Esophagus muscularis mucosa (tissue), 4 donors: ENCODE measurements around the gene PPAT.

Experiments used
- CTCF ChIP-seq, 3 experiments: fragments of 200-600 bp in 2 of 3; fragments of 450-650 bp in 1 of 3; sonication (generic) in 2 of 3; IDR thresholded peaks; one replicate each; pipeline ENCODE4 v1.5.1; 2017 to 2019; ENCODE audit warnings: antibody characterized with exemption in 3 of 3, mild to moderate bottlenecking in 2 of 3, moderate library complexity in 1 of 3
- EP300 ChIP-seq: sonication (generic); formaldehyde crosslinking; IDR thresholded peaks from one replicate; pipeline ENCODE4 v1.6.1; 2017; ENCODE audit warnings: antibody characterized with exemption
- POLR2A ChIP-seq: fragments of 450-650 bp; IDR thresholded peaks from one replicate; pipeline ENCODE4 v1.6.1; 2017; ENCODE audit warnings: antibody characterized with exemption, moderate library complexity, mild to moderate bottlenecking, low read depth
- POLR2AphosphoS5 ChIP-seq, 2 donors: sonication (generic); formaldehyde crosslinking; IDR thresholded peaks; one replicate each; pipeline ENCODE4 v1.6.1; 2017; ENCODE audit warnings: antibody characterized with exemption in 2 of 2

- TF ChIP-seq CTCF (IDR thresholded peaks at IDR 0.05) = no peak
- TF ChIP-seq POLR2A = no peak
- TF ChIP-seq EP300 = no peak
- no peak for TF ChIP-seq POLR2AphosphoS5 (IDR thresholded peaks at IDR 0.05)
Observed at GRCh38 chr4:56386091-56386490, 49.3 kb downstream of the PPAT start.
